SK-N-MC (cell line): ENCODE results near the gene IL20.

Source experiments
- DNase-seq: peaks from one replicate; pipeline ENCODE4 v3.0.0-alpha.2; 2011; ENCODE audit warnings: low read depth, low spot score
- H3K27ac ChIP-seq: fragments of 200-600 bp; sonication (generic); 2 replicates; pipeline ENCODE4 v1.5.1; 2016; ENCODE audit warnings: mixed run types
- H3K36me3 ChIP-seq: fragments of 200-600 bp; sonication (generic); 2 replicates; pipeline ENCODE4 v1.6.1; 2017; ENCODE audit warnings: antibody characterized with exemption, low read length, mixed read lengths; ENCODE audit not compliant: insufficient read depth
- H3K4me3 ChIP-seq: fragments of 200-600 bp; sonication (generic); 2 replicates; pipeline ENCODE4 v1.5.1; 2016
- H3K9ac ChIP-seq: fragments of 200-600 bp; sonication (generic); 2 replicates; pipeline ENCODE4 v1.8.0; 2017; ENCODE audit warnings: mixed run types, mixed read lengths; ENCODE audit not compliant: insufficient read length
- H3K9me3 ChIP-seq: fragments of 200-600 bp; sonication (generic); 2 replicates; pipeline ENCODE4 v1.6.1; 2017; ENCODE audit warnings: low read depth, mild to moderate bottlenecking, antibody characterized with exemption, low read length, moderate library complexity, mixed read lengths
- EZH2 ChIP-seq: fragments of 200-600 bp; sonication (generic); IDR thresholded peaks from one replicate; pipeline ENCODE4 v1.6.1; 2017; ENCODE audit warnings: antibody characterized with exemption
- FOXP2 ChIP-seq: optimal IDR thresholded peaks from 2 replicates; pipeline ENCODE3; 2011; ENCODE audit warnings: mild to moderate bottlenecking, moderate library complexity; ENCODE audit not compliant: insufficient read depth; ENCODE audit errors: extremely low read length, control extremely low read depth
- POLR2AphosphoS5 ChIP-seq: IDR thresholded peaks from 2 replicates; pipeline ENCODE4 v1.6.1; 2012; ENCODE audit warnings: mild to moderate bottlenecking, low read depth, low read length, borderline replicate concordance

The IL20 gene

DNA sequence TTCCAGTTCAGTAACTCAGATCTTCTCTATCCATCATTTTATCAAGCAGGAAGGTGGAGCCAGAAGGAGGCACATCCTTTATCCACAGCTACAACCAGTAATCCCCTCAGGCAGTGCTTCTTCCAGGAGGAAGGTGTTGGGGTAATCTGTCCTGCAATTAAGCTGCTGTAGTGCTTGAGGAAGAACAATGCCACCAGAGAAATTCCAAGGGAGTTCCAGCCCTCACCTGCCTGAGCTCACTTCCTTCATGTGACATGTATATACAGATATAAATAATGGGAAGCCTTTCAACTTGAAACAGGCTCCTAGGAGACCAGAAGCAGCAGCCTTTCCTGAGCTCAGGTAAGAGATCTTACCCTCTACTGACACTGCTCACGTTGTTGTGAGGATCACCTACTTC lies 2.2 kb upstream of the IL20 start:
- Histone ChIP-seq H3K9ac (no peak overlapping the region), H3K36me3 (no peaks in the 10 kb centered on the region), H3K4me3 (no peak overlapping the region), H3K27ac (no peak overlapping the region), H3K9me3 (no peaks in the 10 kb centered on the region)
- TF ChIP-seq EZH2 (no peak), POLR2AphosphoS5 (no peak), FOXP2 (no peak)
- DNase-seq: no peak

DNA sequence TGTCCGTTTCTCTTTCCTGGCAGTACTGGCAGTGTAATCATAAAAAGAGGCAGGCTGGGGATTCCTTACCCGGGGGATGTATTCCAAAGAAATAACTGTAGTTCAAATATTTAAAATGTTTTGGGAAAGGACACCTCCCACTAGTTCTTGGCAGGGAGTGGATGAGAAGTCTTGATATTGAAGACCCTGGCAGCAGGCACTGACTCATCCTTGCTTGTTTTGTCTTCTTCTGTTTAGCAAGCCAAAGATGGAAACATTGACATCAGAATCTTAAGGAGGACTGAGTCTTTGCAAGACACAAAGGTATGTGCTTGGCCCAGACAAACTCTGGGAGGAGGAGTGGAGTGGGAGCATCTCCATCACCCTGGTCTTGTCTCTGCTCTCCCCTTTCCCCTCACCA lies 639 bp downstream of the IL20 start:
- TF ChIP-seq POLR2AphosphoS5 (no peak), EZH2 (no peak), FOXP2 (no peak)
- DNase-seq: no peak

GRCh38 chr1:206867239-206867638 lies 1.8 kb downstream of the IL20 start:
- DNase-seq: no peak
- Histone ChIP-seq H3K36me3 (no peaks in the 10 kb centered on the region), H3K4me3 (no peak overlapping the region), H3K9ac (no peak overlapping the region), H3K27ac (no peak overlapping the region), H3K9me3 (no peaks in the 10 kb centered on the region)
- no peak for TF ChIP-seq FOXP2
- TF ChIP-seq EZH2: no peak
- TF ChIP-seq POLR2AphosphoS5: no peak

More for the DNA sequence above, 639 bp downstream of the IL20 start:
- no peaks in the 10 kb centered on the region for H3K36me3 ChIP-seq
- no peaks in the 10 kb centered on the region for H3K9me3 ChIP-seq
- no peak overlapping the region for H3K4me3 ChIP-seq
- H3K9ac ChIP-seq: no peak overlapping the region
- H3K27ac ChIP-seq: no peak overlapping the region

DNA sequence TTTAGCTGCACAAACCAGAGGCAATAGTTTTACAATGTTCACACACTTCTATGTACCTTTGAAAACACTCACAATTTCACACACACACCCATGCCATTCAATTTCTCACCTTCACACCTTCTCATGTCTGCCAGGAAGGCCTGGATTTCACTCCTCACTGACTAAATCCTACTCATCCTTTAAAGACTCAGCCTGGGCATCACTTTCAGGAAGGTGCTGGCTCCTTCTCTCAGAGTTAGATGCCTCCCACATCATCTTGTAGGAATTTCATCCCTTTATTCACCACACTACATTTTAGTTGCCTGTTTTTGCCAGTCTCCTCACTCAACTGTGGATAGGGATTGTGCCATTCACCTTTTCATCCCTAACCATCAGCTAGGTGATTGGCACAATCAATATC lies 2.3 kb downstream of the IL20 start:
- Histone ChIP-seq H3K4me3 (no peak overlapping the region), H3K36me3 (no peaks in the 10 kb centered on the region), H3K9ac (no peak overlapping the region), H3K27ac (no peak overlapping the region), H3K9me3 (no peaks in the 10 kb centered on the region)
- no peak for DNase-seq
- TF ChIP-seq POLR2AphosphoS5 (no peak), EZH2 (no peak), FOXP2 (no peak)

GRCh38 chr1:206868264-206868663 lies 2.8 kb downstream of the IL20 start:
- Histone ChIP-seq H3K4me3 (no peak overlapping the region), H3K9ac (no peak overlapping the region), H3K9me3 (no peaks in the 10 kb centered on the region), H3K27ac (no peak overlapping the region), H3K36me3 (no peaks in the 10 kb centered on the region)
- DNase-seq: no peak
- TF ChIP-seq POLR2AphosphoS5 (no peak), EZH2 (no peak), FOXP2 (no peak)

GRCh38 chr1:206872139-206872538 lies 6.7 kb downstream of the IL20 start:
- no peak for DNase-seq
- no peak for TF ChIP-seq EZH2
- no peak for TF ChIP-seq FOXP2
- no peak for TF ChIP-seq POLR2AphosphoS5
- Histone ChIP-seq H3K36me3 (no peaks in the 10 kb centered on the region), H3K9me3 (no peaks in the 10 kb centered on the region), H3K9ac (no peak overlapping the region), H3K27ac (no peak overlapping the region), H3K4me3 (no peak overlapping the region)

GRCh38 chr1:206873603-206874188 lies 8.3 kb downstream of the IL20 start:
- TF ChIP-seq FOXP2: no peak
- no peak for TF ChIP-seq EZH2
- no peak for TF ChIP-seq POLR2AphosphoS5
- DNase-seq: no peak
- H3K4me3 ChIP-seq: no peak overlapping the region
- no peaks in the 10 kb centered on the region for H3K36me3 ChIP-seq
- H3K9ac ChIP-seq: no peak overlapping the region
- no peaks in the 10 kb centered on the region for H3K9me3 ChIP-seq
- no peak overlapping the region for H3K27ac ChIP-seq

- H3K4me3 ChIP-seq: no peak overlapping the region
- no peaks in the 10 kb centered on the region for H3K9me3 ChIP-seq
- H3K27ac ChIP-seq: no peak overlapping the region
- no peak overlapping the region for H3K9ac ChIP-seq
- H3K36me3 ChIP-seq: no peaks in the 10 kb centered on the region
- no peak for DNase-seq
- TF ChIP-seq POLR2AphosphoS5: no peak
- no peak for TF ChIP-seq FOXP2
- TF ChIP-seq EZH2: no peak
These were observed 10.4 kb downstream of the IL20 start for GRCh38 chr1:206875752-206876377.
